GM12872 (cell line): Measurements from ENCODE around the gene NSFL1C.

Experiments used
- CTCF ChIP-seq: IDR thresholded peaks from 3 replicates; pipeline ENCODE4 v1.5.1; 2011; ENCODE audit warnings: low read depth, mild to moderate bottlenecking, low read length, moderate library complexity; ENCODE audit not compliant: insufficient read depth

NSFL1C gene

GRCh38 chr20:1402149-1402548 lies 64.5 kb downstream of the NSFL1C start:
- no peak for TF ChIP-seq CTCF

GRCh38 chr20:1401451-1401907 lies 65.2 kb downstream of the NSFL1C start:
- TF ChIP-seq CTCF: no peak

- no peak for TF ChIP-seq CTCF
Observed at GRCh38 chr20:1397710-1398109, 68.9 kb downstream of the NSFL1C start.

- no peak for TF ChIP-seq CTCF
Observed at GRCh38 chr20:1396702-1397101, 69.9 kb downstream of the NSFL1C start.

- no peak for TF ChIP-seq CTCF
Observed at GRCh38 chr20:1396264-1396663, 70.4 kb downstream of the NSFL1C start.

- no peak for TF ChIP-seq CTCF
Observed at GRCh38 chr20:1394686-1395085, 72.0 kb downstream of the NSFL1C start.

GRCh38 chr20:1393507-1393882 lies 73.2 kb downstream of the NSFL1C start:
- no peak for TF ChIP-seq CTCF

GRCh38 chr20:1392693-1393506 lies 73.7 kb downstream of the NSFL1C start, which contains the start of gene FKBP1A:
Gene FKBP1A, minus strand, starts transcription at chr20:1393054. Its CDS starts 56 bp downstream, at chr20:1392998.
- no peak for TF ChIP-seq CTCF
